Mesenchymal stem cell (in vitro differentiated cells and primary cell): ENCODE data around the gene ZNF143.

Experiments used
- DNase-seq: peaks from one replicate; pipeline ENCODE4 v3.0.0-alpha.2; 2013
- H2AFZ ChIP-seq: one replicate; pipeline ENCODE4 v1.6.1; 2013; ENCODE audit warnings: low read depth, mild to moderate bottlenecking, control low read depth, inconsistent platforms, low read length, moderate library complexity
- H2AK5ac ChIP-seq: 2 replicates; pipeline ENCODE4 v1.6.1; 2013; ENCODE audit warnings: low read length, moderate library complexity, mild to moderate bottlenecking, inconsistent platforms; ENCODE audit not compliant: severe bottlenecking
- H2BK120ac ChIP-seq: one replicate; pipeline ENCODE4 v1.6.1; 2013; ENCODE audit warnings: low read depth, mild to moderate bottlenecking, inconsistent platforms, low read length, moderate library complexity
- H2BK12ac ChIP-seq, 2 experiments: one replicate each; pipeline ENCODE4 v1.6.1; 2013; ENCODE audit warnings: inconsistent platforms in 2 of 2, low read length in 2 of 2, mild to moderate bottlenecking in 2 of 2, moderate library complexity in 2 of 2, control low read depth in 1 of 2
- H2BK15ac ChIP-seq: one replicate; pipeline ENCODE4 v1.6.1; 2013; ENCODE audit warnings: mild to moderate bottlenecking, low read depth, inconsistent platforms; ENCODE audit not compliant: poor library complexity, severe bottlenecking
- H2BK5ac ChIP-seq: 2 replicates; pipeline ENCODE4 v1.6.1; 2013; ENCODE audit warnings: low read depth, mild to moderate bottlenecking, low read length, control low read depth, inconsistent platforms; ENCODE audit not compliant: poor library complexity, severe bottlenecking
- H3K14ac ChIP-seq, 2 experiments: one replicate each; pipeline ENCODE4 v1.6.1; 2013; ENCODE audit warnings: inconsistent platforms in 2 of 2, low read length in 2 of 2, control low read depth in 1 of 2, mild to moderate bottlenecking in 1 of 2, moderate library complexity in 1 of 2
- H3K18ac ChIP-seq, 2 experiments: one replicate each; pipeline ENCODE4 v1.6.1; 2013; ENCODE audit warnings: inconsistent platforms in 2 of 2, low read length in 2 of 2, control low read depth in 1 of 2, low read depth in 1 of 2, mild to moderate bottlenecking in 1 of 2
- H3K23ac ChIP-seq, 2 experiments: one replicate each; pipeline ENCODE4 v1.6.1; 2013; ENCODE audit warnings: inconsistent platforms in 2 of 2, low read length in 2 of 2, mild to moderate bottlenecking in 2 of 2, moderate library complexity in 2 of 2, control low read depth in 1 of 2
- H3K27ac ChIP-seq: 2 replicates; pipeline ENCODE4 v1.5.1; 2013; ENCODE audit warnings: mild to moderate bottlenecking, moderate library complexity, low read length, control low read depth, inconsistent platforms; ENCODE audit not compliant: poor library complexity, severe bottlenecking
- H3K27me3 ChIP-seq, 2 experiments: 2 replicates each; pipeline versions ENCODE4 v1.6.1 to v1.7.0; 2013; ENCODE audit warnings: low read length in 2 of 2, mild to moderate bottlenecking in 2 of 2, moderate library complexity in 2 of 2, control low read depth in 1 of 2, inconsistent platforms in 1 of 2; ENCODE audit not compliant: control insufficient read depth in 1 of 2, insufficient read depth in 1 of 2
- H3K36me3 ChIP-seq, 2 experiments: 2 replicates each; pipeline versions ENCODE4 v1.6.1 to v1.7.0; 2013; ENCODE audit warnings: low read length in 2 of 2, control low read depth in 1 of 2, inconsistent platforms in 1 of 2, low read depth in 1 of 2, mild to moderate bottlenecking in 1 of 2; ENCODE audit not compliant: insufficient read depth in 2 of 2, control insufficient read depth in 1 of 2
- H3K4ac ChIP-seq, 2 experiments: one replicate each; pipeline ENCODE4 v1.6.1; 2013; ENCODE audit warnings: inconsistent platforms in 2 of 2, low read length in 2 of 2, mild to moderate bottlenecking in 2 of 2, moderate library complexity in 2 of 2, control low read depth in 1 of 2, low read depth in 1 of 2
- H3K4me1 ChIP-seq: 2 replicates; pipeline ENCODE4 v1.6.1; 2013; ENCODE audit warnings: low read depth, low read length, control low read depth; ENCODE audit not compliant: control insufficient read depth, insufficient read depth
- H3K4me2 ChIP-seq: 2 replicates; pipeline ENCODE4 v1.6.1; 2013; ENCODE audit warnings: low read length, mild to moderate bottlenecking, inconsistent platforms; ENCODE audit not compliant: poor library complexity, severe bottlenecking
- H3K4me3 ChIP-seq, 2 experiments: 2 replicates each; pipeline versions ENCODE4 v1.5.1 to v1.7.0; 2013; ENCODE audit warnings: low read length in 2 of 2, mild to moderate bottlenecking in 2 of 2, control low read depth in 1 of 2, low read depth in 1 of 2; ENCODE audit not compliant: insufficient read depth in 1 of 2
- H3K79me1 ChIP-seq: replicated peaks from 2 replicates; pipeline ENCODE4 v1.6.1; 2013; ENCODE audit warnings: mild to moderate bottlenecking, control low read depth, low read length, inconsistent platforms; ENCODE audit not compliant: poor library complexity, severe bottlenecking
- H3K9ac ChIP-seq: 2 replicates; pipeline ENCODE4 v1.7.0; 2013; ENCODE audit warnings: mild to moderate bottlenecking, low read length, moderate library complexity
- H3K9me3 ChIP-seq: 2 replicates; pipeline ENCODE4 v1.7.0; 2013; ENCODE audit warnings: mild to moderate bottlenecking, low read length; ENCODE audit not compliant: control insufficient read depth
- H4K8ac ChIP-seq: one replicate; pipeline ENCODE4 v1.6.1; 2013; ENCODE audit warnings: inconsistent platforms, mild to moderate bottlenecking, low read length, moderate library complexity
- H4K91ac ChIP-seq: one replicate; pipeline ENCODE4 v1.6.1; 2013; ENCODE audit warnings: mild to moderate bottlenecking, low read length, inconsistent platforms
- WGBS: methylation state at CpG from one replicate; pipeline ENCODE4 v1.1.7; 2013; ENCODE audit warnings: mixed read lengths; 5-methylcytosine and 5-hydroxymethylcytosine counted together

The ZNF143 gene

GRCh38 chr11:9490376-9490775 lies 29.6 kb downstream of the ZNF143 start:
- H3K23ac ChIP-seq, result no peak overlapping the region
- no peak for DNase-seq
- H3K4ac ChIP-seq, result no peak overlapping the region
- H4K8ac ChIP-seq, result no peak overlapping the region
- no peak overlapping the region for H3K14ac ChIP-seq
- H2BK12ac ChIP-seq, result no peak overlapping the region
- peaks cover 2% of the 10 kb centered on the region for H3K4me1 ChIP-seq
- no peak overlapping the region for H3K4me3 ChIP-seq
- no peak overlapping the region for H3K27ac ChIP-seq
- no peak overlapping the region for H2BK5ac ChIP-seq
- H3K27me3 ChIP-seq, result no peaks in the 10 kb centered on the region
- no peak overlapping the region for H2AFZ ChIP-seq
- H2BK15ac ChIP-seq, result no peak overlapping the region
- no peak overlapping the region for H3K9ac ChIP-seq
- H3K79me1 ChIP-seq, result peaks cover 9% of the 10 kb centered on the region
- H3K9me3 ChIP-seq, result no peaks in the 10 kb centered on the region
- H2AK5ac ChIP-seq, result no peak overlapping the region
- no peak overlapping the region for H3K18ac ChIP-seq
- 100% methylated on average over 3 of the region's 3 CpGs for WGBS
- no peak overlapping the region for H2BK120ac ChIP-seq
- H4K91ac ChIP-seq, result no peak overlapping the region
- H3K36me3 ChIP-seq, result peaks cover 14 to 41% of the 10 kb centered on the region in 2 experiments
- H3K4me2 ChIP-seq, result no peak overlapping the region

DNA sequence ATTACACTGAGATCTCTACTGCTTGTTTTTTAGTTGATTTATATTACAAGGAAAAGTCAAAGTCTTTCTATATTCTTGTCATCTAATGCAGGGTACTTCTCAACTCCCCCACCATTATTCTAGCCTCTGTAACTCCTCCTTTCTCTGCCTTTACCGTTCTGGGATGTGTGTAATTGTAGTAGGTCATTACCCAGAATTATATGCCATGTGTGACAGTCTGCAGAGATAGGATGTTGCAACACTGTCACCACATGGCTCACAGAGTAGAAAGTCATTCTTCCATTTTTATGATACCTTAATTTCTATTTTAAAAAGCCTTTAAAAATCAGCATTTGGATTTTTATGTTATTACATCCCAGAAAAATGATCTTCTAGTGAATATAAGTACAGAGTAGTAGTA lies 32.7 kb downstream of the ZNF143 start:
- peaks cover 7% of the 10 kb centered on the region for H3K79me1 ChIP-seq
- no peak overlapping the region for H3K9ac ChIP-seq
- no peak overlapping the region for H2BK5ac ChIP-seq
- no peaks in the 10 kb centered on the region for H3K9me3 ChIP-seq
- no CpG with 5 or more reads among the region's 1 CpG for whole genome bisulfite sequencing
- H2BK12ac ChIP-seq, result no peak overlapping the region
- no peak for DNase-seq
- H4K91ac ChIP-seq, result no peak overlapping the region
- H3K27me3 ChIP-seq, result no peaks in the 10 kb centered on the region
- H3K18ac ChIP-seq, result no peak overlapping the region
- H3K14ac ChIP-seq, result no peak overlapping the region
- H3K4ac ChIP-seq, result no peak overlapping the region
- peaks cover 26 to 59% of the 10 kb centered on the region in 2 experiments for H3K36me3 ChIP-seq
- H2AFZ ChIP-seq, result no peak overlapping the region
- no peak overlapping the region for H3K23ac ChIP-seq
- no peak overlapping the region for H2BK120ac ChIP-seq
- no peak overlapping the region for H3K27ac ChIP-seq
- H4K8ac ChIP-seq, result no peak overlapping the region
- H2AK5ac ChIP-seq, result no peak overlapping the region
- no peak overlapping the region for H3K4me2 ChIP-seq
- no peak overlapping the region for H2BK15ac ChIP-seq
- peaks cover 1% of the 10 kb centered on the region for H3K4me1 ChIP-seq
- no peak overlapping the region for H3K4me3 ChIP-seq

DNA sequence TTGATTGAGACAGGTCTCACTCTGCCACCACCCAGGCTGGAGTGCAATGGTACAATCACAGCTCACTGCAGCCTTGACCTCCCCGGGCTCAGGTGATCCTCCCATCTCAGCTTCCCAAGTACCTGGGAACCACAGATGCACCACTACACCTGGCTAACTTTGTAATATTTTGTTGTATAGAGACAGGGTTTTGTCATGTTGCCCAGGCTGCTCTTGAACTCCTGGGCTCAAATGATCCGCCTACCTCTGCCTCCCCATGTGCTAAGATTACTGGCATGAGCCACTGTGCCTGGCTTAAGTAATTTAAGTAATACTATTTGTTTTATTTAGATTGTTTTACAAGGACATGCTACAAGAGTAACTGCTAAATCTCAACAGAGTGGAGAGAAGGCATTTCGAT lies 33.5 kb downstream of the ZNF143 start:
- H2BK5ac ChIP-seq, result no peak overlapping the region
- H3K27ac ChIP-seq, result no peak overlapping the region
- H3K27me3 ChIP-seq, result no peaks in the 10 kb centered on the region
- H3K4me2 ChIP-seq, result no peak overlapping the region
- no peak overlapping the region for H2AK5ac ChIP-seq
- peaks cover 7% of the 10 kb centered on the region for H3K79me1 ChIP-seq
- no peak for DNase-seq
- H4K8ac ChIP-seq, result no peak overlapping the region
- H2BK12ac ChIP-seq, result no peak overlapping the region
- no peak overlapping the region for H2BK15ac ChIP-seq
- WGBS, result 100% methylated on average over 1 of the region's 3 CpGs
- H4K91ac ChIP-seq, result no peak overlapping the region
- H3K4me3 ChIP-seq, result no peak overlapping the region
- no peak overlapping the region for H3K18ac ChIP-seq
- peaks cover 1% of the 10 kb centered on the region for H3K4me1 ChIP-seq
- no peak overlapping the region for H2BK120ac ChIP-seq
- no peak overlapping the region for H3K4ac ChIP-seq
- no peak overlapping the region for H3K23ac ChIP-seq
- no peak overlapping the region for H2AFZ ChIP-seq
- H3K36me3 ChIP-seq, result peaks cover 26 to 67% of the 10 kb centered on the region in 2 experiments
- H3K9me3 ChIP-seq, result no peaks in the 10 kb centered on the region
- H3K14ac ChIP-seq, result no peak overlapping the region
- H3K9ac ChIP-seq, result no peak overlapping the region

DNA sequence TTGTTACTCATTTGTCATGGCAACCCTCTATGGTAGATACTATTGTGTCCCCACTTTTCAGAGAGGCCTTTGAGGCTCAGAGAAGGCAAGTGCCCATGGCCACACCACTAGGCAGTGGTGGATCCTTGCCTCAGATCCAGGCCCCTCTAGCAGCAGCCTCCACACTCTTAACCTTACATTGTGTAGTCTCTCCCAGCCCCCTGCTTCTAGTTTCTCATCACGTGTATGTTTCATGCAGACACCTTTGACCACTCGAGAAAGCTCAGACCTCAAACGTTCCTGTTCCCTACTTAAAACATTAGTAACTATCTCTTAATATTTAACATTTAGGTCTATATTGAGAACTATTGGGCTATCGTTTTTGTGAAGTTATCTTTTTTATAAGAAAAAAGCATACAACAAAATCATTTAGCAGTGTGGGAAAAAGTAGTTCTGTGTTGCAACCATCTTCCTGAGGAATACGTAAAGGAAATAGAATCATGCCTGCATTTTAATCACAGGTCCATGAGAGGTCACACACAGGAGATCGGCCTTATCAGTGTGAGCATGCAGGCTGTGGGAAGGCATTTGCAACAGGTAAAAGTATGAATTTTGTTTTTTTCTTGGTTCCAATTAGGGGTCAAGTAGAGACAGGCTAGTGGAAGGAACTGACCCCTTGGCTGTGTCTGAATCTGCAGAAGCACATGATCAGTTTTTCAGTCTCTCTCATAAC lies 35.1 kb downstream of the ZNF143 start:
- no peak for DNase-seq
- Histone ChIP-seq H3K18ac (no peak overlapping the region), H3K9me3 (no peaks in the 10 kb centered on the region), H4K91ac (no peak overlapping the region), H3K4me2 (no peak overlapping the region), H2BK15ac (no peak overlapping the region), H2AK5ac (no peak overlapping the region), H3K9ac (no peak overlapping the region), H3K4me3 (no peak overlapping the region), H3K36me3 (peaks cover 25 to 77% of the 10 kb centered on the region in 2 experiments), H4K8ac (no peak overlapping the region), H3K14ac (no peak overlapping the region), H3K4ac (no peak overlapping the region), H3K79me1 (peaks cover 7% of the 10 kb centered on the region), H2BK12ac (no peak overlapping the region), H3K23ac (no peak overlapping the region), H3K4me1 (peaks cover 3% of the 10 kb centered on the region), H3K27ac (no peak overlapping the region), H3K27me3 (no peaks in the 10 kb centered on the region), H2BK5ac (no peak overlapping the region), H2BK120ac (no peak overlapping the region), H2AFZ (no peak overlapping the region)
- 95% methylated on average over 4 of the region's 6 CpGs for WGBS
